ENCODE results near the gene SNX4. TPM values are rescaled to one million over a fixed set of nuclear protein-coding genes. Genes with fewer than 3 reads are reported as not detected.

SNX4 gene
- total RNA-seq, 2 experiments from 2014 or later, result 28.3 to 31.3 TPM

DNA sequence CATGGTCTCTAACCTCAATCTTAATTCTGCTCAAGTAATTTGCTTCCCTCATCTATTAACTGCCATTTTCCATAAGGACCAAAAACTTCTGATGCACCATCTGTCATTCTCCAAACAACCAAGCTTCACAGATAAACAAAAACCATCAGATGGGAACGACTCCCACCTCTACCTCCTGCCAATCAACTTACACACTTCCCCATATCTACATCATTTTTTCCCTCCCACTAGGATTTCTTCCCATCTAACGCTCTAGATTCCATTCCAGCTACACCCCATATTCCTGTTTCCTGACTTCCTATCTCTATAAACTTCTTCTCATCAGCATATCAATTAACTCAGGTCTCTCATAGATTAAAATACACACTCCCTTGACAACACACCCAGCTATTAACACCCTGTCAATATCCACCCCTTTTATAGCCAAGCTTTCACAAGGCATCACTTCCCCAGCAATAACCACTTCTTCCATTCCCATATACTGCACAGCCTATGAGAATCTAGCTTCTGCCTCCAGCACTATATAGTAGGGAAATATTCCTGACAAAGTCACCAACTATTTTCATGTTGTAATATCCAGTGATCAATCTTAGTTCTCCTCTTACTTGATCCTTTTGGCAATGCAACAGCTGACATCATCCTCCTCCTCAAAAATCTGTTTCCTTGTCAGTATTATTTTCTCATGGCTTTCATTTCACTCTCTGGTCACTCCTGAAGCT, 39.2 kb downstream of the SNX4 start:
- CTCF ChIA-PET, result interaction anchor here (1.1 to 1.6 kb wide), 3 partner anchors 10 to 105 kb away, joined by 3 to 5 read pairs (median 4); no protein-coding TSS in a partner anchor
- Mint-ChIP-seq H3K36me3 (ENCODE audit: low read depth) (peaks cover 8% of the 10 kb centered on the region), H3K4me3 (no peak overlapping the region), H3K27me3 (no peaks in the 10 kb centered on the region), H3K27ac (no peak overlapping the region), H3K9me3 (no peaks in the 10 kb centered on the region), H3K4me1 (ENCODE audit: low read depth) (no peaks in the 10 kb centered on the region)
- TF ChIP-seq, protein P1, sequence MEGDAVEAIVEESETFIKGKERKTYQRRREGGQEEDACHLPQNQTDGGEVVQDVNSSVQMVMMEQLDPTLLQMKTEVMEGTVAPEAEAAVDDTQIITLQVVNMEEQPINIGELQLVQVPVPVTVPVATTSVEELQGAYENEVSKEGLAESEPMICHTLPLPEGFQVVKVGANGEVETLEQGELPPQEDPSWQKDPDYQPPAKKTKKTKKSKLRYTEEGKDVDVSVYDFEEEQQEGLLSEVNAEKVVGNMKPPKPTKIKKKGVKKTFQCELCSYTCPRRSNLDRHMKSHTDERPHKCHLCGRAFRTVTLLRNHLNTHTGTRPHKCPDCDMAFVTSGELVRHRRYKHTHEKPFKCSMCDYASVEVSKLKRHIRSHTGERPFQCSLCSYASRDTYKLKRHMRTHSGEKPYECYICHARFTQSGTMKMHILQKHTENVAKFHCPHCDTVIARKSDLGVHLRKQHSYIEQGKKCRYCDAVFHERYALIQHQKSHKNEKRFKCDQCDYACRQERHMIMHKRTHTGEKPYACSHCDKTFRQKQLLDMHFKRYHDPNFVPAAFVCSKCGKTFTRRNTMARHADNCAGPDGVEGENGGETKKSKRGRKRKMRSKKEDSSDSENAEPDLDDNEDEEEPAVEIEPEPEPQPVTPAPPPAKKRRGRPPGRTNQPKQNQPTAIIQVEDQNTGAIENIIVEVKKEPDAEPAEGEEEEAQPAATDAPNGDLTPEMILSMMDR (IDR thresholded peaks at IDR 0.05), result no peak
- ATAC-seq (no peak), DNase-seq (no peak)
- POLR2A ChIA-PET, result interaction anchor here (1.0 kb wide), 1 partner anchor 39 kb away, joined by 4 read pairs; the partner anchor contains the start of gene SNX4
- intact Hi-C loops (cut with micrococcal nuclease), result no loop called here

DNA sequence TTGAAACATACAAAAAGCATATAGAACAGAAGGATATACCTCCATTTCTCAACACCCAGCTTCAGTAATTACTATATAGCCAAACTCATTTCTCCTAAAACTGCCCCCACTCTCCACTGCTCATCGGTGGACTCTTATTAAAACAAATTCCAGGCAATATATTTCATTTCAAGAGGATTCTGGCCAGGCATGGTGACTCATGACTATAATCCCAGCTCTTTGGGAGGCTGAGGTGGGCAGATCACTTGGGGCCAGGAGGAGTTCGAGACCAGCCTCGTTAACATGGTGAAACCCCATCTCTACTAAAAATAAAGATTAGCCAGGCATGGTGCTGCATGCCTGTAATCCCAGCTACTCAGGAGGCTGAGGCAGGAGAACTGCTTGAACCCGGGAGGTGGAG, 40.9 kb downstream of the SNX4 start:
- peaks cover 11% of the 10 kb centered on the region for H3K36me3 Mint-ChIP-seq (ENCODE audit: low read depth)
- no peak for ATAC-seq
- intact Hi-C loops (cut with micrococcal nuclease), result no loop called here
- H3K4me3 Mint-ChIP-seq, result no peak overlapping the region
- ChIA-PET CTCF (no interaction called here), POLR2A (no interaction called here)
- no peaks in the 10 kb centered on the region for H3K27me3 Mint-ChIP-seq
- no peaks in the 10 kb centered on the region for H3K9me3 Mint-ChIP-seq
- DNase-seq, result no peak
- H3K27ac Mint-ChIP-seq, result no peak overlapping the region
- no peaks in the 10 kb centered on the region for H3K4me1 Mint-ChIP-seq (ENCODE audit: low read depth)
- TF ChIP-seq, protein P1 (IDR thresholded peaks at IDR 0.05), result no peak

DNA sequence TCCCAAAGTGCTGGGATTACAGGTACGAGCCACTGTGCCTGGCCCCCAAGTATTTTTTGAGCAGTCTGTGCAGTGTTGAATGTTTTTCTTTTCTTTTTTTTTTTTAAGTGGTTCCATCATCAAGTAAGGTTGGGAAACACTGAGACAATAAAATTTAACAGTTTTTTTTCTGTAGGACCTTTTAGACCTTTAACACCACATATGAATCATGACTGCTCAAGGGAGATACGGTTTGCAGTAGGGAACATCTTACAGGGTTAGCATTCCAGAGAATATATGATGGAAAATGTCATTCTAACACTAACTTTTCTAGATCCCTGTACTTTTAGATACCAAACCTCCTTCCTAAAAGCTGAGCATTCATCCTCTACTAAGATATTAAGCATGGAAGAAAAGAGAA, 41.7 kb downstream of the SNX4 start:
- Mint-ChIP-seq H3K27ac (no peak overlapping the region), H3K4me3 (no peak overlapping the region), H3K36me3 (ENCODE audit: low read depth) (peaks cover 17% of the 10 kb centered on the region), H3K27me3 (no peaks in the 10 kb centered on the region), H3K9me3 (no peaks in the 10 kb centered on the region), H3K4me1 (ENCODE audit: low read depth) (no peaks in the 10 kb centered on the region)
- TF ChIP-seq, protein P1 (IDR thresholded peaks at IDR 0.05), result no peak
- ChIA-PET POLR2A (no interaction called here), CTCF (no interaction called here)
- intact Hi-C loops (cut with micrococcal nuclease), result no loop called here
- DNase-seq, result no peak
- no peak for ATAC-seq

DNA sequence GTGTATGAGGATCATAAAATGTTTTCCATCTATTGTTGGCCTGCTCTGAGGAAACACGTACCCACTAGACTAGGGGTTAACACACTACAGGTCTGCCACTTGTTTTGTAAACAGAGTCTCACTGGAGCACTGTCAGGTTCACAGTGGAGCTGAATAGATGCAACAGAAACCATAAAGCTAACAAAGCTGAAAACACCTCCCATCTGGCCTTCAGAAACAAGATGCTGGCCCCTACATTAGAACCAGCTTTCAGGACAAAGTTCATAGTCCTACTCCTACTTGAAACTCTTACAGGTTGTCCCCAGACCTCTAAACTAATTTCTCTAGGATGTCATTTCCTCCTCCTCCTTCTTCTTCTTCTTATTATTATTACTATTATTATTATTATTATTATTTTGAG, 42.3 kb downstream of the SNX4 start:
- no peak for ATAC-seq
- Mint-ChIP-seq H3K4me3 (no peak overlapping the region), H3K27me3 (no peaks in the 10 kb centered on the region), H3K27ac (no peak overlapping the region), H3K9me3 (no peaks in the 10 kb centered on the region), H3K36me3 (ENCODE audit: low read depth) (peaks cover 20% of the 10 kb centered on the region), H3K4me1 (ENCODE audit: low read depth) (no peaks in the 10 kb centered on the region)
- intact Hi-C loops (cut with micrococcal nuclease), result no loop called here
- CTCF ChIA-PET, result no interaction called here
- POLR2A ChIA-PET, result no interaction called here
- TF ChIP-seq, protein P1 (IDR thresholded peaks at IDR 0.05), result no peak
- DNase-seq, result no peak

DNA sequence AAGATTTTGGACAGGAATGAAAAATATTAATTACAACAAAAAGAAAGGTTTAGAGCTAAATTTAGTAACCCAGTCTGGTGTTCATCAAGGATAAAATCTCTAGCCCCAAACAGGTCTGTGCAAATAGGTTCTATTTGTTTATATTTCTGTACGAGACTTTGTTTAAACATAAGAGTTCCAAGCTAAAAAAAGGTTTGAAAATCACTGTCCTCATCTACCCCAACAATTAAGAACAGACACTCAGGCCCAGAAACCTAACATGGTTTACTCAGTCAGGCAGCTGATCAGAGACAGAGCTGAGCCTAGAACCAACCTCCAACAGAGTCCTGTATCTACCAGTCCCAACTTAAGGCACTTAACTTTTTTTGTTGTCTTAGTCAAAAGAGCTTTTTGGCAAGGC, 49.3 kb downstream of the SNX4 start:
- Mint-ChIP-seq H3K9me3 (no peaks in the 10 kb centered on the region), H3K36me3 (ENCODE audit: low read depth) (peaks cover 31% of the 10 kb centered on the region), H3K27me3 (no peaks in the 10 kb centered on the region), H3K27ac (no peak overlapping the region), H3K4me3 (no peak overlapping the region), H3K4me1 (ENCODE audit: low read depth) (no peaks in the 10 kb centered on the region)
- TF ChIP-seq, protein P1 (IDR thresholded peaks at IDR 0.05), result no peak
- CTCF ChIA-PET, result interaction anchor here (0.7 to 2.0 kb wide), 6 partner anchors 9 to 115 kb away, joined by 3 to 10 read pairs (median 4); no protein-coding TSS in a partner anchor
- intact Hi-C loops (cut with micrococcal nuclease), result no loop called here
- POLR2A ChIA-PET, result no interaction called here
- DNase-seq (no peak), ATAC-seq (no peak)
